CD4-positive, alpha-beta T cell treated with Interleukin-15 for 4 hours (primary cell): Measurements from ENCODE around the gene MYOM3.
"Not testable (repeated sequence)": the region's sequence is repeated elsewhere in the genome, so short reads cannot be mapped to it uniquely, and the experiment has no call there.

ENCODE experiments used
- DNase-seq: peaks from one replicate; pipeline ENCODE4 v3.0.0-alpha.2; 2020; ENCODE audit warnings: low spot score

MYOM3 gene

DNA sequence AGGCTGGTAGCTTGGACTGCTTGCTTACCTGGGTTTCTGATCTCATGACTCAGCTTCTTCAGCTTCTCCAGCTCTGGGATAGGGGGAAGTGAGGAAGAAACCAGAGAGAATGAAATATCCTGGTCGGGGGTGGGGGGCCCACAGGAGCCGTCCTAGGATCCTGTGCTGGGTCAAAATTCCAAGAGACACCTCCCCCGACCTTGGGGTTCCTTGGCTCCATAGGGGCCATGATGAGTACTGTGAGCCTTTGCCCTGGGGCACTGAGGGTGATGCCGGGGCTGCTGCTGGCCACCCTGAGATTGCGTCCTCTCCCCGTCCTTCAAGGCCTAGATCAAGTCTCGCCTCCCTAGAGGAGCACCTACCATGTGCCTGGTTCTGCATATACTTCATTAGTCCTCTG lies 40.0 kb downstream of the MYOM3 start:
- DNase-seq, result no peak

DNA sequence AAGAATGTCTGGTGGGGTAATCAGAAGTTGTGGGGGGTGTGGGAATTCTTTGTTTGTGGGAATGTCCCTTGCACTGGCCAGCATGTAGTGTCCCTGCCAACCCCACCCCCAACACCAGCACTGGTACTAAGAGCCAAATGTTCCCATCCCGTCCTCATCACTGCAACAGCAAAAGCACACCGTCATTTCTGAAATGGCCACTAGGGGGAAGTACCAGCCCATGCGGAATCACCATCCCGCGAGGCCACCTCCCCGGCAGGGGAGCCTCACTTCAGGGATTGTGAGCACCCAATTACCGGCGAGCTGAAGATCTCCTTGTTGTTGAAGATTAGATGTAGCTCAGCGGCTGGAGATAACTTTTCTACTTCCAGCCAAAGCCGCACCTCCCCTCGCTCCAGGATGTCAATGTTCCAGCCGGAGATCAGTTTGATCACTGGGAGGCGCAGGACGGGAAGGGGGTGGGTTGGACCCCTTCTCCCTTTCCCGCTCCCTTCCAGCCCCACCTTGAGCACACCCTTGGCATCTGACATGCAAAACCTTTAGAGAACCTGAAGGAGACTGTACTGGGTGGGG lies 41.0 kb downstream of the MYOM3 start:
- DNase-seq, result peak; percentile 74

DNA sequence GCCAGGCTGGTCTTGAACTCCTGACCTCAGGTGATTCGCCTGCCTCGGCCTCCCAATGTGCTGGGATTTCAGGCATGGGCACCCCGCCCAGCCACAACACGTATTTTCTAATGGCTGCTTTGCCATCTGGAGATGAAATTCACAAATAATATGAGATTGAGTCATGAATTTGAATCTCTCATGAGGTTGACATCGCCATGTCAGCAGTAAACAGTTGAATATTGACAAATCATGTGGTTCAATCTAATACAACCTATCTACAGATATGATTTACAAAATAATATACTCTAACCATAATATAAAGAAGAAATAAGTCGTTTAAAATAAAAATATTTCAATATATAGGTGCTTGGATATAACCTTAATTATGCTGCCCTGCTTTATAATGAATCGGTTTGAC lies 42.1 kb downstream of the MYOM3 start:
- no peak for DNase-seq

DNA sequence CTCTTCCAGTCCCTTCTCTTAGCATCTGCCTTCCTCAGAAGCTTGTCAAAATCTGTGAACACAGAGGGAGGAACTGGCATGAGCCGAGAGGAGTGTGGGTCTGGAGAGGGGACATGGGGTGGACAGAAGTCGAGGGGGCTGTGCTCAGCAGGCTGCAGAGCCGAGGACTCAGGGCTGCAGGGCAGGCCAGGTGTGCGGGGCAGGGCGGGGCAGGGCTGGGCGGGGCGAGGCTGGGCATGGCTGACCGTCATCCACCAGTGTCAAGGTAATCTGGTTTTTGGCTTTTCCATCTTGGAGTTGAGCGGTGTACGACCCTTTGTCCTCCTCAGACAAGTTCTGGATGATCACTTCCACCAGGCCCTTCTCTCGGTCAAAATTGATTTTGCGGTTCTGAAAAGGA lies 44.0 kb downstream of the MYOM3 start:
- no peak for DNase-seq

DNA sequence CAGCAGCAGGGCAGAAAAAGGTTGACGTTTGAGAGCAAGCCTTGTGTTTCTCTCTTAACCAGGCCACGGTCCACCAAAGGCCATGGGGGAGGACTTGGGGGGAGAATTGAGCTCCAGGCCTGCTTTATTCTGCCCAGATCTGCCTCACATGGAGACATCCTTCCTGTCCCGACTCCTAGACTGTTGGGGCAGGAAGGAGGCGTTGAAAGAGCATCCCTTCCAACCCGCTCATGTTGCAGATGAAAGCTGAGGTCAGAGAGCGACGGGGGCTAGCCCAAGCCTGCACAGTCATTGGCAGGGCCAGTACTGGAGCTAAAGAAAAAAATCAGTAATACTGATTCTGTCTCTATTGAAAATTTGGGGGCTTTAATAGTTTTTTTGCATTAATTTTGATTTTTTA lies 46.6 kb downstream of the MYOM3 start:
- no peak for DNase-seq

DNA sequence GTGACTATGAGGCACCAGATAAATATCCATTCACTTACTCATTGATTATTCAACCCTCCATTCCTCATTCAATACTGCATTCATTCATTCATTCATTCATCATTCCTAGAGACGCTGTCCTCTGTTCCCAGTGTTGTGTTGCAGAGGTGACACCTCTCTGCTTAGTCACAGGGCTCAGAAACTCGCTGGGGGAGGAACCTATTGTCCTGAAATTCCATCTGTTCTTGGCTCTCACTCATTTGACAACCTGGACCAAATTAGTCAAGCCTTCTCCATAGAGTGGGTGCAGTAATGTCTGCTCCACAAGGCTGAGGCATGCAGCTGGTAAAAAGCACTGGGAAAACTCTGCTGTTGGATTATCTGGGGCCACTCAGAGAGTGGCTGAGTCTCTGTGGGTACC lies 49.7 kb downstream of the MYOM3 start:
- DNase-seq, result no peak

DNA sequence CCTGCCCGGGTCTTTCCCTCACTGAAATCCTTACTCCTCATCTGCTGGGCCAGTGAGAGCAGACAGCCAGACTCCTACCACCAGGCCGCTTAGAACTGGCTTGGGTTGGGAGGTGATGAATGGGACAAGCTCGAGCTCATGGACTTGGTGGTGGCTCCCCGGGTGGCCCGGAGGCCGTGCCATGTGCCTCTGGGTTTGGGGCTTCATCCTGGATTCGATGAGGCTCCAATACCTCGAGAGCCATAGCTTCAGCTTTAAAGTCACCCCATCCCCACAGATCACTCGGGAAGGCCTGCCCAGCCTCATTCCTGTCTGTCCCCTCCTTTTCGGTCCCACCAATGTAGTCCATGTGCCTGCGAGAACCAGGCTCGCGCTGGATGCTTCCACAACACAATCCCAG lies 51.5 kb downstream of the MYOM3 start:
- DNase-seq, result no peak

DNA sequence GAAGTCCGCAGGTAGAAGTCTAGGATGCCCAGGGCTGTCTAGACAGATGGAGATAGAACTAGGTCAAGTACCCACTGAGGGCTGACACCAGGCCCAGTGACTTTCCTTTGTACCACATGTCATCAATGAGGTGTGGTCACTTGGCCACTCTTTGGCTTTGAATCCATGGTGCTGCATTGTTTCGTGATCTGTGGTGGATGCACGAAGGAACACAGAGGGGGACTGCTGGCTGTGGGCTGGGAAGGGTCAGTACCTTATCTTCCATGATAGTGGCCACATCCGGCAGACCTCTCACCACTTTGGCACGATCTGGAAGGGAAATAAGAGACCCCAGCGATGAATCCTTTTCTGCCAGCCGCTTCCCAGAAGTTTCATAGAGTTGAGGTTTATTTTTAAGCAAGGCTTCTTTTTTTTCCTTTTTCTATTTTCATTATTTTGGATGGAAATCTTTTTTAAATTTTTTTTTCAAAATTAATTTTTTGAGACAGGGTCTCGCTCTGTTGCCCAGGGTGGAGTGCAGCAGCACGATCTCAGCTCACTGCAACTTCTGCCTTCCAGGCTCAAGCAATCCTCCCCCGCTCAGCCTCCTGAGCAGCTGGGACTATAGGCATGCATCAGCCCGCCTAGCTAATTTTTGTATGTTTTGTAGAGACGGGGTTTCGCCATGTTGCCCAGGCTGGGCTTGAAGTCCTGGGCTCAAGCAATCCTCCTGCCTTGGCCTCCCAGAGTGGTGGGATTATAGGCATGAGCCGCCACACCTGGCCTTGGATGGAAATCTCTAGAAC lies 53.1 kb downstream of the MYOM3 start:
- DNase-seq, result no peak

DNA sequence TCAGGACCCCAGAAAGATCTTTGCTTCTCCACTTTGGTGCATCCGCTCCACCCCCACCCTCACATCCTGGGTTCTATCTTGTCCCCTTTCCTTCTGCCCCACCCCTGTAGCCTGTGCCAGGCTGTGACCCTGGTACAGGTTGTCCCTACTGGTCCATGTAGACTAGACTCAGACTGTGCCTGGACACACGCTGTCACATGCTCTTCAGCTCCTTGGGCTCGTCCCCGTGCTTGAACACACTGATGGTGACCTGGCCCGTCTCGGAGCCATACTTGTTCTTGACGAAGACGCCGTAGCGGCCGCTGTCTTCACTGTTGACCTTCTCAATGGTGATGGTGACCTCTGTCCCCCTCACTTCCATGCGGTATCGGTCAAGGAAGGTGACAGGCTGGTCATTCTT lies 54.8 kb downstream of the MYOM3 start:
- no peak for DNase-seq

DNA sequence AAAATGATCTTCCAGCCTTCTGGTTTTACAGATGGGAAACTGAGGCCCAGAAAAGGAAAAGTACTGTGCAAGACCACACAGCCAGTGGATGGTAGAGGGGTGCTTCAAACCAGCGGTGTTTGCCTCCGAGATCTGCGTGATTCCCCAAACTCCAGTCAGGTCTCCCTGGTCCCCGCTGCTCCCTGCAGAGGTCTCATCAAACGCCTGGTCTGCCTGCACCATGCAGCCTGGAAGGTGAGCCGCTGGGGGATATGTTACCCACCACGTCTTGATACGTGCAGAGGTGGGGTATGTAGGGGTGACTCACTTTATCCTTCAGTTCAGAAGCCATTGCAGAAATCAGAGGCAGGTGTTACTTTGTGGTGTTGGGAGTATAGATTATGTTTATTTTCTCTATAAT lies 56.3 kb downstream of the MYOM3 start:
- DNase-seq, result no peak

DNA sequence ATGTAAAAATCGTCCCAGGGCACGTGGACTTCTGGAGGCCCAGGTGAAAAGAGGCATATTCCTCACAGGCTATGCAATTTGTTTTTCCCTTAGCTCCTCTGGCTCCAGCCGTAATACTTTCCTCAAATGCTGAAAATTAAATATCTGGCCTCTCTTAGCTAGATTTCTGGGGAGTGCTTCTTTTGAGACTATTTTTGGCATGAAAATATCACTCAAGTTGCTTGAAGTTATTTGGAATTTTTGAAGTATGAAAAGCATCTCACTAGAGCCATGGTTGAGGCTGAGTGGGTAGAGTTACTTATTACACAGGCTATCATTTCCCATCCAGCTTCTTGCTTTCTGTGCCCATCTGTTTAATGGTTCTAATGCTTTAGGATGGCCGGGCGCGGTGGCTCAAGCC lies 59.7 kb downstream of the MYOM3 start:
- no peak for DNase-seq

DNA sequence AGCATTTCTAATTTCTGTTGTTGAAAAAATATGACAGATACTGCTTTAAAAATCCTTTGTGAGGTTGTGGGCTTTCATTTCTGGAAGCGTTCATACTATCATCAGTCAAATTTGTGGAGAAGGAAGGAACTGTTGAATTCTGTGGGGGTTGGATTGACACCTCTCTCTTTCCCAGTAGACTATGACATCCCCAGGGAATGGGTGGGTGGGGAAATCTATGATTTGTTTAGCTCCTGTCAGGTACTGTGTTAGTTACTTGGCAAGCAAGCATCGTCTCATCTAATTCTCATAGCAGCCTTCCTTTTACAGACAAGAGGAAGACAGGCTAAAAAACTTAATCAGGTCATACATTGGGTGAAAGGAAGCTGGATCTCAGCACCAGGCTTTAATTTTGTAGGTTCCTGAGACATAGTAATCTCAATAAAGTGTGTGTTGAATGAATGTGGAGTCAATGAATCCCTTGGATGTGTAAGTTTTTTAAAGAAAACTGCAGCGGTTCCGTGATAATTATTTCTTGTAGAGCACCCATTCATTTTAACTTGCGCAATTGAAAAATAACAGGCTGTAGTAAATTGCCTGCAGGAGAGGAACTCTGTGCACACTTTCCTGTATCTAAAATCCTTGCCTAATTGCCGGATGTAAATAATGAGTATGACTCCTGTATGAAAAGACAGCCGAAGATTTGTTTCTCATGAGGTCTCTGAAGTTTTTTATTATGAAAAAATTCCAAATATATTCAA lies 60.6 kb downstream of the MYOM3 start:
- DNase-seq, result no peak

DNA sequence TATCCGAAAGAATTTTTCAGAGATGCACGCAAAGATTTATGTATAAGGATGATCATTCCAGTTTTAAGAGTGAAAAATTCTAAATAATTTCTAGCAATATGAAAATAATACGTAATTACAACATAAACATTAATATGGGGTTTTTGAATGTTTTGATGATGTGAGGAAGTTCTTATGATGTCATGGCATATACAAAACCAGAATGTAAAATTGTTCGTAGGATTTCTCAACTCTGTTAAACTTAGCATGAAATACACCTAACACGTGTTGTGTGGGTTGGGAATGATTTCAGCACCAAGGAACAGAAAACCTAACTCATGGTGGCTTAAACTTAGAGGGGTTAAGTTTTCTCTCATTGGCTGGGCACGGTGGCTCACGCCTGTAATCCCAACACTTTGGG lies 62.2 kb downstream of the MYOM3 start:
- no peak for DNase-seq

DNA sequence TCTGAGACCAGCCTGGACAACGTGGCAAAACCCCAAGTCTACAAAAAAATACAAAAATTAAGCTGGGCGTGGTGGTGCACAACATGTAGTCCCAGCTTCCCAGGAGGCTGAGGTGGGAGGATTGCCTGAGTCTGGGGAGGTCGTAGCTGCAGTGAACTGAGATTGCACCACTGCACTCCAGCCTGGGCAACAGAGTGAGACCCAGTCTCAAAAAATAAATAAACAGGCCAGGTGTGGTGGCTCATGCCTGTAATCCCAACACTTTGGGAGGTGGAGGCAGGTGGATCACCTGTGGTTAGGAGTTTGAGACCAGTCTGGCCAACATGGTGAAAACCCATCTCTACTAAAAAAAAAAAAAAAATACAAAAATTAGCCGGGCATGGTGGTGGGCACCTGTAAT lies 63.0 kb downstream of the MYOM3 start:
- not testable (repeated sequence) for DNase-seq

DNA sequence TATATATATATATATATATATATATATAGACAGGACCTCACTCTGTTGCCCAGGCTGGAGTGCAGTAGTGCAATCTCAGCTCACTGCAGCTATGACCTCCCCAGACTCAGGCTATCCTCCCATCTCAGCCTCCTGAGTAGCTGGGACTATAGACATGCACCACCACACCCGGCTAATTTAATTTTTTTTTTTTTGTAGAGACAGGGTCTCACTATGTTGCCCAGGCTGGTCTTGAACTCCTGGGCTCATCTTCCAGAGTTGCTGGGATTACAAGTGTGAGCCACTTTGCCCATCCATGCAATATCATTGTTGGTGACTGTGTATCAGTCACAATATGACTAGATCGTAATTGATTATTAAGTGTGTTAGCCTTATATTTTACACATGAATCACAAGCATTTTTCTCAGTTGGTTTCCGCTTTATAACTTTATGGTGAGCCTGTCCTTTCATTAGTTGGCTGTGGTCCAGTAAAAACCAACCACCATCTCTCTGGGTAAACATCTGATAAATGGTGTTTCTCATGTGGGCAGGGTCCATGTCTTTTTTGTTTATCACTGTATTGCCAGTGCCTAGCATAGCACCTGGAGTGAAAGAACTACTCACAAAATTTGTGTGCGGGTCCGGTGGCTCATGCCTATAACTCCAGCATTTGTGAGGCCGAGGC lies 63.6 kb downstream of the MYOM3 start:
- no peak for DNase-seq

DNA sequence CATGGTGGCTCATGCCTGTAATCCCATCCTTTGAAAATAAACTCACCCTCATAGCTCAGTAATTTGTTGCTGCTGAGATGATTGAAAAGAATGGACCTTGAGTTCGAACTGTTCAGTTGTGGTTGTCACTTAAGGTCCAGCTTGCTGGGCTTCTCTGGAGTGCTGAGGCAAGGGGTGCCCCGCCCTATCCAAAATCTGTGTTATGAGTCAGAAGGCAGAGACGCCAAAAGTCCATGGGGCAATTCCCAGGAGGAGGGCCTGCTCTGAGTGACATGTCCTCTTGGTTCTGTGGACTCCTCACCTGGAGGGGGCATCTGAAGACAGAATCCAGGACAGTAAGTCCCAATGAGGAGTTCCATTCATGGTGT lies 64.8 kb downstream of the MYOM3 start:
- no peak for DNase-seq

DNA sequence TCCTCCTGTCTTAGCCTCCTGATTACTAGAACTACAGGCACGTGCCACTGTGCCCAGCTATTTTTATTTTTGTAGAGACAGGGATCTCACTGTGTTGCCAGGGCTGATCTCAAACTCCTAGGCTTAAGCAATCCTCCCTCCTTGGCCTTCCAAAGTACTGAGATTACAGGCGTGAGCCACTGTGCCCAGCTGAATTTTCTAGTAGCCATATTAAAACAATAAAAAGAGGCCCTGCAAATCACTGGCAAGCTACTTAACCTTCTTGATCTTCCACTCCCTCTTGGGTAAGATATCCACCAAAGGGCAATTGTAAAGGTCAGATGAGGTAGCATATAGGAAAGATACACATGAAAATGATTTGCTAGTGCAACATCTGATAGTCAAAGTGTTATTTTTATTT lies 66.2 kb downstream of the MYOM3 start:
- no peak for DNase-seq

DNA sequence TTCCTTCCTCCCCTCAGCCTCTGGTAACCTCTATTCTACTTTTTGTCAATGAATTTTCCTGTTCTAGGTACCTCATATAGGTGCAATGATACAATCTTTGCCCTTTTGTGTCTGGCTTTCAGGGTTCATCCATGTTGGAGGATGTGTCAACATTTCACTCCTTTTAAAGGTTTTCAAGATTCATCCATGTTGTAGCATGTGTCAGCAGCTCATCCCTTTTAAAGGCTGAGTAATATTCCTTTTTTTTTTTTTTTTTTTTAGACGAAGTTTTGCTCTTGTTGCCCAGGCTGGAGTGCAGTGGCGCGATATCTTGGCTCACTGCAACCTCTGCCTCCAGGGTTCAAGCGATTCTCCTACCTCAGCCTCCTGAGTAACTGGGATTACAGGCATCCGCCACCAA lies 67.3 kb downstream of the MYOM3 start:
- DNase-seq, result not testable (repeated sequence)

DNA sequence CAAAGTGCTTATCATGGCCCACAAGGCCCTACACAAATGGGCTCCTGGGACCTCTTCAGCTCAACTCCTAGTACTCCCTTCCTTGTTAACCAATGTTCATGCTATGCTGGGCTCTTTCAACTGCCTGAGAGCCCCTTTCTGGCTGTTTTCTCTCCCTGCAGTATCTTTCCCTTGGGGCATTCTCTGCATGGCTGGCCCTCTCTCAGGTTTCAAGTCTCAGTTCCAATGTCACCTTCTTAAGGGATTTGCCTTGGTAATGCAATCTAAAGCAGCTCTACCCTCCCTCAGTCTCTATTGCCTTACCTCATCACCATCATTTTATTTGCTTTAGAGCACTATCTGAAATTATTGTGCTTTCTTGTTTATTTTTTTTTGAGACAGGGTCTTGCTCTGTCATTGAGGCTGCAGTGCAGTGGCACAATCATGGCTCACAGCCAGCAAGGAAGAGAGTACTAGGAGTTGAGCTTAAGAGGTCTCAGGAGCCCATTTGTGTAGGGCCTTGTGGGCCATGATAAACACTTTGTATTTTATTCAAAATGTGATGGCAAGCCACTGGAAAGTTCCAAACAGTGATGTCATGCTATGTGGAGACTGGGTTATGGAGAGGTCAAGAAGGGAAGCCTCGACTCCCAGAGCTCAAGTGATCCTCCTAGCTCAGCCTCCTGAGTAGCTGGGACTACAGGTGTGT lies 68.4 kb downstream of the MYOM3 start:
- DNase-seq, result no peak

DNA sequence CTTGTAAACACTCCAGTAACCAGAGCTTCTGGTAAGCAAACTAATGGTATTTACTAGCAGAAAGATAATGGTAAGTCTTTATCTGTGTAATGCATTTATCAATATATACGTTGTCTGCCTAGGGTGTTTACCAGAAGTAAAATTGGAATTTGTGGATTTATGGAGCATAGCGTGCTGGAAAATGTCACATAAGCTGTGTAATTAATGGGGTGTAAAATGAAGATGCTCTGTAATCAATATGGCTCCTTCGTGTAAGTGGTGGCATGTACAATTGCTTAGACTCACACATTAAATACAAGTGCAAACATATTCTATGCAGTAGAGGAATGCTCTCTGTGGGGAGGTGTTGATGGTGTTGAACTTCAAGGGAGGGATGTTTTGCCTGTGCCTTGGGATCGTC lies 69.6 kb downstream of the MYOM3 start:
- no peak for DNase-seq

DNA sequence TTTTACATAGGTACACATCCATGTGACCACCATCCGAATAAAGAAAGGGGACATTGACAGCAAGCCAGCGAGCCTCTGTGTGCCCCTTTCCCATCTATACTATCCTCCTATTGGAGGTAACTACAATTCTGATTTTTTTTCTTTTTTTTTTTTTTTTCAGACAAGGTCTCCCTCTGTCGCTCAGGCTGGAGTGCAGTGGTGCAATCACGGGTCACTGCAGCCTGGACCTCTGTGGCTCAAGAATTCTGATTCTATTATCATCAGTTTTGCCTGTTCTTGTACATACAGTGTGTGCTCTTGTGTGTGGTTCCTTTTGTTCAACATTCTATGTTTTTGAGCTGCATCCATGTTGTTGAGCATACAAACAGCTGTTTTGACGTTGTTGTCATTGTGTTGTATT lies 75.8 kb downstream of the MYOM3 start:
- DNase-seq, result no peak

DNA sequence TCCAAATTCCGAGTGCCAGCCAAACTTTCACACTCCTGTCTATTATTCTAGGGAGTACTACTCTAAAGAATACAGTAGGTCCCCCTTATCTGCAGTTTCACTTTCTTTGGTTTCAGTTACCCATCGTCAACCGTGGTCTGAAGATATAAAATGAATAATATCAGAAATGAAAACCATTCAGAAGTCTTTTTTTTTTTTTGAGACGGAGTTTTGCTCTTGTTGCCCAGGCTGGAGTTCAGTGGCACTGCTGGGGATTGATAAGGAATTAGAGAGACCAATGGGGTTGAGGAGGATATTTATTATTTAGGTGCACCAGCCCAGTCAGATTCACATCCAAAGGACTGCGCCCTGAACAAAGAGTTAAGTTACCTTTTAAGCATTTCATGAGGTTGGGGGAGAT lies 79.0 kb downstream of the MYOM3 start:
- DNase-seq, result no peak
